ENCODE data around the gene EP400. TPM values are rescaled to one million over a fixed set of nuclear protein-coding genes. Genes with fewer than 3 reads are reported as not detected.

EP400 gene
- total RNA-seq, 6 experiments from 2014 or later = 10.9 to 16.3 (median 13.3) TPM

GRCh38 chr12:132074216-132074615 lies 124.5 kb downstream of the EP400 start:
- peaks cover 0 to 55% (median 7%) of the 10 kb centered on the region in 4 donors for H3K36me3 ChIP-seq
- no peaks in the 10 kb centered on the region for H3K27me3 ChIP-seq
- intact Hi-C loops (cut with DNase I) = no loop called here
- H3K27ac ChIP-seq = no peak overlapping the region
- no peaks in the 10 kb centered on the region for H3K4me1 ChIP-seq
- ATAC-seq (no peak), DNase-seq (no peak)
- no peaks in the 10 kb centered on the region for H3K9me3 ChIP-seq
- no peak overlapping the region for H3K4me3 ChIP-seq
- TF ChIP-seq POLR2A (IDR thresholded peaks at IDR 0.05) (no peak), CTCF (IDR thresholded peaks at IDR 0.05) (no peak)
- WGBS (ENCODE audit: insufficient coverage, low coverage, low lambda C conversion rate, missing lambda C conversion rate) = 90% methylated on average over 14 of the region's 14 CpGs

- ATAC-seq (no peak), DNase-seq (no peak)
- TF ChIP-seq CTCF (IDR thresholded peaks at IDR 0.05) (no peak), POLR2A (IDR thresholded peaks at IDR 0.05) (no peak)
- intact Hi-C loops (cut with DNase I) = no loop called here
- H3K27ac ChIP-seq = no peak overlapping the region
- 92% methylated on average over 11 of the region's 15 CpGs for WGBS (ENCODE audit: insufficient coverage, low coverage, low lambda C conversion rate, missing lambda C conversion rate)
- H3K4me3 ChIP-seq = no peak overlapping the region
- H3K27me3 ChIP-seq = no peaks in the 10 kb centered on the region
- no peaks in the 10 kb centered on the region for H3K9me3 ChIP-seq
- peaks cover 0 to 51% (median 7%) of the 10 kb centered on the region in 4 donors for H3K36me3 ChIP-seq
- H3K4me1 ChIP-seq = no peaks in the 10 kb centered on the region
Measured at GRCh38 chr12:132075026-132075713, 125.4 kb downstream of the EP400 start.

GRCh38 chr12:132075714-132076553 lies 126.2 kb downstream of the EP400 start:
- Histone ChIP-seq H3K36me3 (peaks cover 0 to 51% (median 5%) of the 10 kb centered on the region in 4 donors), H3K4me1 (no peaks in the 10 kb centered on the region), H3K27me3 (no peaks in the 10 kb centered on the region), H3K9me3 (no peaks in the 10 kb centered on the region), H3K27ac (no peak overlapping the region), H3K4me3 (no peak overlapping the region)
- intact Hi-C loops (cut with DNase I) = no loop called here
- ATAC-seq (no peak), DNase-seq (no peak)
- 94% methylated on average over 16 of the region's 16 CpGs for WGBS (ENCODE audit: insufficient coverage, low coverage, low lambda C conversion rate, missing lambda C conversion rate)
- no peak for TF ChIP-seq POLR2A (IDR thresholded peaks at IDR 0.05)
- no peak for TF ChIP-seq CTCF (IDR thresholded peaks at IDR 0.05)

GRCh38 chr12:132076711-132077110 lies 127.0 kb downstream of the EP400 start:
- H3K4me3 ChIP-seq = no peak overlapping the region
- no peak for ATAC-seq
- intact Hi-C loops (cut with DNase I) = no loop called here
- TF ChIP-seq CTCF (IDR thresholded peaks at IDR 0.05) (no peak), POLR2A (IDR thresholded peaks at IDR 0.05) (no peak)
- 80% methylated on average over 1 of the region's 10 CpGs for WGBS (ENCODE audit: insufficient coverage, low coverage, low lambda C conversion rate, missing lambda C conversion rate)
- no peak for DNase-seq
- H3K27ac ChIP-seq = no peak overlapping the region
- H3K9me3 ChIP-seq = no peaks in the 10 kb centered on the region
- H3K4me1 ChIP-seq = no peaks in the 10 kb centered on the region
- H3K36me3 ChIP-seq = peaks cover 0 to 48% (median 5%) of the 10 kb centered on the region in 4 donors
- no peaks in the 10 kb centered on the region for H3K27me3 ChIP-seq
